GM12878 (cell line): Measurements from ENCODE around the gene SARM1. TPM values are rescaled to one million over a fixed set of nuclear protein-coding genes. Genes with fewer than 3 reads are reported as not detected.

Source experiments
- BHLHE40 ChIP-seq, 2 experiments: fragments of 450-650 bp in 1 of 2; IDR thresholded peaks; 2 replicates each; pipeline ENCODE4 v1.6.1; 2011 to 2017; ENCODE audit warnings: low read depth in 2 of 2, borderline replicate concordance in 1 of 2, improper control_type of control experiment in 1 of 2, low read length in 1 of 2, mild to moderate bottlenecking in 1 of 2
- E2F8 ChIP-seq: fragments of 450-650 bp; IDR thresholded peaks from 2 replicates; pipeline ENCODE4 v1.6.1; 2018; ENCODE audit warnings: mild to moderate bottlenecking, low read depth, moderate library complexity; ENCODE audit not compliant: partially characterized antibody
- HDGF ChIP-seq: fragments of 450-650 bp; IDR thresholded peaks from 2 replicates; pipeline ENCODE4 v1.6.1; 2016; ENCODE audit warnings: antibody characterized with exemption
- IRF3 ChIP-seq: fragments of 450-650 bp; IDR thresholded peaks from 2 replicates; pipeline ENCODE4 v1.6.1; 2014; ENCODE audit warnings: mild to moderate bottlenecking
- MAX ChIP-seq: IDR thresholded peaks from 2 replicates; pipeline ENCODE4 v1.6.1; 2012; ENCODE audit warnings: low read depth, low read length, improper control_type of control experiment
- MEF2A ChIP-seq: IDR thresholded peaks from 2 replicates; pipeline ENCODE4 v1.6.1; 2011; ENCODE audit warnings: low read depth, mild to moderate bottlenecking, low read length, moderate library complexity; ENCODE audit not compliant: insufficient read depth
- NBN ChIP-seq: fragments of 450-650 bp; IDR thresholded peaks from 2 replicates; pipeline ENCODE4 v1.6.1; 2016
- NKRF ChIP-seq: fragments of 450-650 bp; conservative IDR thresholded peaks from 2 replicates; pipeline ENCODE4 v1.6.1; 2017; ENCODE audit warnings: mild to moderate bottlenecking, moderate library complexity
- SIN3A ChIP-seq: IDR thresholded peaks from 2 replicates; pipeline ENCODE4 v1.6.1; 2012; ENCODE audit warnings: low read depth, low read length, improper control_type of control experiment
- SREBF2 ChIP-seq: IDR thresholded peaks from 2 replicates; pipeline ENCODE4 v1.6.1; 2012; ENCODE audit warnings: mild to moderate bottlenecking, low read length
- TBL1XR1 ChIP-seq: IDR thresholded peaks from 2 replicates; pipeline ENCODE4 v1.6.1; 2012; ENCODE audit warnings: low read depth, low read length, improper control_type of control experiment
- ZNF274 ChIP-seq: IDR thresholded peaks from one replicate; pipeline ENCODE4 v1.8.0; 2011; ENCODE audit not compliant: insufficient read length, insufficient read depth
- ZSCAN29 ChIP-seq: fragments of 450-650 bp; IDR thresholded peaks from 2 replicates; pipeline ENCODE4 v1.6.1; 2017; ENCODE audit warnings: mild to moderate bottlenecking, moderate library complexity
- polyA plus RNA-seq, 11 experiments: library from polyadenylated mRNA; depleted of rRNA in 4 of 11; unstranded in 6 of 11; stranded (reverse) in 5 of 11; fragments of >200 nt; fragmentation: Nextera tagmentation in 4 of 11; fragmentation: Illumina TruSeq in 1 of 11; extraction: Ambion mirVana in 4 of 11; extraction: Trizol in 1 of 11; gene quantifications; 1 replicate in 1 of 11; 2 replicates in 10 of 11; pipeline versions ENCODE4 v1.2.1 to v1.2.3, GENCODE V29; 2011 to 2016; ENCODE audit warnings: inconsistent platforms in 2 of 11, missing spikeins in 2 of 11, low read depth in 1 of 11
- total RNA-seq, 4 experiments: library from RNA; depleted of rRNA in 3 of 4; stranded (reverse); fragments of >200 nt in 3 of 4; fragmentation: Illumina TruSeq in 1 of 4; extraction: Trizol in 1 of 4; gene quantifications; 2 replicates each; pipeline versions ENCODE4 v1.2.1 to v1.2.3, GENCODE V29; 2013 to 2021
- TF ChIP-seq, protein P1 (sequence below): fragments of 450-650 bp; IDR thresholded peaks from 2 replicates; pipeline ENCODE4 v1.6.1; 2017; ENCODE audit warnings: mild to moderate bottlenecking

The SARM1 gene
- total and polyA plus RNA-seq, 10 of the 15 experiments (the other 5 are each of a cell fraction or from before 2014, with no cell fraction given), result 0.56 to 25.3 (median 11.9) TPM

DNA sequence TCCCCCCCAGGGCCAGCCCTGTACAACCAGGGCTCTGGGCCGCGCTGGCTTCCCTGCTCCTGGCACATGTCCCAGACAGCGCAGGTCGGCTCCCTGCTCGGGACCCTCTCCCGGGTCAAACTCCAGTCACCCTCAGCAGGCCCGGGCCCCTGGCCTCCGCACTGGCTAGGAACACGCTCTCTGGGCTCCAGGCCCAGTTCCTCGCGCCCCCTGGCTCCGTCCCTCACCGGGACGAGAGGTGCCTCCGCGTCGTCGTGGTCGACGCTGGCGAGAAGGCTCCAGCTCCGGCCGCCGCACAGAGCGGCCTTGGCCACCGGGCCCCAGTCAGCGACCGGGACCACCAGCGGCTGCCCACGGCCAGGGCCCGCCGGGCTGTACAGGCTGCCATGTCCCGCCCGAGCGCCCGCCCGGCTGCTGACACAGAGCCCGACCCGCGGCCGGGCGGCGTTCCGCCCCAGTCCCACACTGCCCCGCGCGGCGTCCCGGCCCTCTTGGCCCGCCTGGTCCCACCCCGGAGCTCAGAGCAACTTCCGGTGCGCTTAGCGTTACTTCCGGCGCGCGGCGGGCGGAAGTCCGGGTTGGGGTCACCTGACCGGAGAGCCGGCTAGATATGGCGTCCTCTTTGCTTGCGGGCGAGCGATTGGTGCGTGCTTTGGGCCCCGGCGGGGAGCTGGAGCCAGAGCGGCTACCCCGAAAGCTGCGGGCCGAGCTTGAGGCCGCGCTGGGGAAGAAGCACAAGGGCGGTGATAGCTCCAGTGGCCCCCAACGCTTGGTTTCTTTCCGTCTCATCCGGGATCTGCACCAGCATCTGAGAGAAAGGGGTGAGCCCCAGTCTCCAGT, 14.2 kb upstream of the SARM1 start, which contains the start of gene POLDIP2 (continued):
- TF ChIP-seq, protein P1, sequence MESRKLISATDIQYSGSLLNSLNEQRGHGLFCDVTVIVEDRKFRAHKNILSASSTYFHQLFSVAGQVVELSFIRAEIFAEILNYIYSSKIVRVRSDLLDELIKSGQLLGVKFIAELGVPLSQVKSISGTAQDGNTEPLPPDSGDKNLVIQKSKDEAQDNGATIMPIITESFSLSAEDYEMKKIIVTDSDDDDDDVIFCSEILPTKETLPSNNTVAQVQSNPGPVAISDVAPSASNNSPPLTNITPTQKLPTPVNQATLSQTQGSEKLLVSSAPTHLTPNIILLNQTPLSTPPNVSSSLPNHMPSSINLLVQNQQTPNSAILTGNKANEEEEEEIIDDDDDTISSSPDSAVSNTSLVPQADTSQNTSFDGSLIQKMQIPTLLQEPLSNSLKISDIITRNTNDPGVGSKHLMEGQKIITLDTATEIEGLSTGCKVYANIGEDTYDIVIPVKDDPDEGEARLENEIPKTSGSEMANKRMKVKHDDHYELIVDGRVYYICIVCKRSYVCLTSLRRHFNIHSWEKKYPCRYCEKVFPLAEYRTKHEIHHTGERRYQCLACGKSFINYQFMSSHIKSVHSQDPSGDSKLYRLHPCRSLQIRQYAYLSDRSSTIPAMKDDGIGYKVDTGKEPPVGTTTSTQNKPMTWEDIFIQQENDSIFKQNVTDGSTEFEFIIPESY, result no peak
- no peak for TF ChIP-seq HDGF
- TF ChIP-seq IRF3, result no peak
- TF ChIP-seq NBN, result peak; percentile 59
- TF ChIP-seq ZSCAN29, result no peak
- peak; percentile 94 for TF ChIP-seq SIN3A
- TF ChIP-seq MAX, result no peak; the same call in 1 of the 2 replicates
- TF ChIP-seq TBL1XR1, result peak; percentile 44; the same call in 1 of the 2 replicates
- TF ChIP-seq MEF2A, result 0 out of 2 replicates have a peak, but pooled peaks have one; percentile 47
- TF ChIP-seq ZNF274, result no peak
- TF ChIP-seq BHLHE40 (IDR thresholded peaks at IDR 0.05; ENCODE audit: borderline replicate concordance in 1 of 2, low read depth in 2 of 2, low read length in 1 of 2), result peak; percentile 61 to 76; a peak in 3 of 4 replicates
- TF ChIP-seq E2F8, result peak; percentile 84
- TF ChIP-seq NKRF, result peak; percentile 79
- TF ChIP-seq SREBF2, result peak; percentile 69
